Hematopoietic multipotent progenitor cell treated with erythropoietin and hydrocortisone succinate and interleukin-3 and kit ligand, for 4 days (in vitro differentiated cells): Measurements from ENCODE around the gene RARG.
"Not testable (repeated sequence)": the region's sequence is repeated elsewhere in the genome, so short reads cannot be mapped to it uniquely, and the experiment has no call there.

Source experiments
- DNase-seq: peaks from one replicate; pipeline ENCODE4 v3.0.0-alpha.2; 2015

Gene RARG

DNA sequence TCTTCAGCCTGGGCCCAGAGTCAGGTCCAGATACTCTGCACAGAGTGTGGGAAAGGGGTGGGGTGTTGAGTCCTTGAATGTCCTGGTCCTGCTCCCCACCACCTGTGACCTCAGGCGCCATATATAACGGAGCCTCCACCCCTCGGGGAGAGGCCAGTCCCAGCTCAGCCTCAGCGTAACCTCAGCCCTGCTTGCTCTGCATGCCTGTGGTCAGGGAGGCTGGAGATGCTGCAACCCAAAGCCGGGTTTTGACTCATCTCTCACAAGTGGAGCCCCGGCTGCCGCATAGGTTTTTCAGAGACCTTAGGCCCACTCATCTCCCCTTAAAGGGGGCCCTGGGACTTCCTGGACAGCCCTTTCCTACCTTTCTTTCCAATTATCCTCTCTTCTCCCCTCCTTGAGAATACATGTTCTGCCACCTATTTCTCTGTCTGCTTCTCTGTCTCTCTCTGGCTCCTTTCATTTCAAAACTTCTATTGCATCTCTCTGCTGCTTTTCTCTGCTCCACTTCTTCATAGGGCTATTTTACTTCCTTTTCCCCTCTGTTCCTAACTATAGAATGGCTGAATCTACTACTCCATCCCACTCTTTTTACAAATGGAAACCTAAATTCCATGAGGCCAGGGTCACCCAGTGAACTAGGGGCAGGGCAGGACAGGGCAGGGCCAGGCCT, 26.1 kb downstream of the RARG start:
- DNase-seq = peak; percentile 54

DNA sequence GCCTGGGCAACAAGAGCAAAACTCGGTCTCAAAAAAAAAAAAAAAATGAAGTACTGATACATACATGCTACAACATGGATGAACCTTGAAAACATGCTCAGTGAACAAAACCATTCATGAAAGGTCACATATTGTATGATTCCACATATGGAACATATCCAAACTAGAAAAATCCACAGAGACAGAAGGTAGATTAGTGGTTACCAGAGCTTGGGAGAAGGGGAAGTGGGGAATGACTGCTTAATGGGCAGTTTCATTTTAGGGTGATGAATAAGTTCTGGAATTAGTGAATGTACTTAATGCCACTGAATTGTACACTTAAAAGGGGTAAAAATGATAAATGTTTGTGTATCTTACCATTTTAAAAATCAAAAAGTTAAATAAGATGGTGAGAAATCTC, 27.7 kb downstream of the RARG start:
- DNase-seq = no peak

- not testable (repeated sequence) for DNase-seq
Observed at GRCh38 chr12:53202316-53202715, 29.7 kb downstream of the RARG start.

GRCh38 chr12:53201639-53202038, 30.4 kb downstream of the RARG start:
- DNase-seq = no peak

- peak; percentile 80 for DNase-seq
Observed at GRCh38 chr12:53201177-53201541, 30.9 kb downstream of the RARG start.

DNA sequence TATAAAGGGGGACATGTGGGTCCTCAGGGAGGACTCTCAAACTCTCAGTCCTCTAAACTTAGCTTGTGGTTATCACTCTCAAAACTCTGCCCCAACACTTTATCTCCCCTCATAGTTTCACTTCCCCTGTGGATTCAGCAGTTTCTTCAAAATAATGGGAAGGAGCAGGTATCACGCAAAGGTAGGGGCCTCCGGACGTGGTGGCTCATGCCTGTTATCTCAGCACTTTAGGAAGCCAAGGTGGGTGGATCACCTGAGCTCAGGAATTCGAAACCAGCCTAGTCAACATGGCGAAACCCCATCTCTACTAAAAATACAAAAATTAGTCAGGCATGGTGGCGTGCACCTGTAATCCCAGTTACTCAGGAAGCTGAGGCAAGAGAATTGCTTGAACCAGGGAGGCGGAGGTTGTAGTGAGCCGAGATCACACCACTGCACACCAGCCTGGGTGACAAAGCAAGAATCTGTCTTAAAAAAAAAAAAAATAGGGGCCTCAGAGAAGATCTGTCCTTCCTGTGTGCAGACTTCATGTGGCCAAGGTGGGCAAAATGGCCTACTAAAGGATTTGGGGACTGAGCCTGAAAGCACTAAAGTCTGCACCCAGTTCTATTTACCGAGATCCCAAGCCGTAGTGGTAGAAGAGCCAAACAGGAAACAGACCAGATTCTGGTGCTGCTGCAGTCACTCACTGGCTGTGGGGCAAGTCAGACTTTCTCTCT, 31.4 kb downstream of the RARG start:
- DNase-seq = peak; percentile 70

GRCh38 chr12:53200107-53200457, 31.9 kb downstream of the RARG start:
- DNase-seq = no peak

DNA sequence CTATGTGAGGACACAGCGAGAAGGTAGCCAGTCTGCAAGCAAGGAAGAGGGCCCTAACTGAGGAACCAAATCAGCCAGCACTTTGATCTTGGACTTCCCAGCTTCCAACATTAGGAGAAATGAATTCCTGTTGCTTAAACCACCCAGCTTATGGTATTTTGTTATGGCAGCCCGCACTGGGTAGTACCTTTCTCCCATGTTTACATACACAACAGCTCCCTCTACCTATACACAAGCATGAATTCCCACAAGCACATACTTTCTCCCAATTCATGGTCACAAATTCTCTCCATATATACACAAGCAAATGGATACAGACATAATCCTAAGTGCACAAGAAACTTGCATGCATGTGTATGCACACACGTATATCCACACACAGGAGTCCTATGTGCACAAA, 32.3 kb downstream of the RARG start:
- DNase-seq = no peak

- DNase-seq = peak; percentile 55
Observed at GRCh38 chr12:53198486-53199110, 33.4 kb downstream of the RARG start.

DNA sequence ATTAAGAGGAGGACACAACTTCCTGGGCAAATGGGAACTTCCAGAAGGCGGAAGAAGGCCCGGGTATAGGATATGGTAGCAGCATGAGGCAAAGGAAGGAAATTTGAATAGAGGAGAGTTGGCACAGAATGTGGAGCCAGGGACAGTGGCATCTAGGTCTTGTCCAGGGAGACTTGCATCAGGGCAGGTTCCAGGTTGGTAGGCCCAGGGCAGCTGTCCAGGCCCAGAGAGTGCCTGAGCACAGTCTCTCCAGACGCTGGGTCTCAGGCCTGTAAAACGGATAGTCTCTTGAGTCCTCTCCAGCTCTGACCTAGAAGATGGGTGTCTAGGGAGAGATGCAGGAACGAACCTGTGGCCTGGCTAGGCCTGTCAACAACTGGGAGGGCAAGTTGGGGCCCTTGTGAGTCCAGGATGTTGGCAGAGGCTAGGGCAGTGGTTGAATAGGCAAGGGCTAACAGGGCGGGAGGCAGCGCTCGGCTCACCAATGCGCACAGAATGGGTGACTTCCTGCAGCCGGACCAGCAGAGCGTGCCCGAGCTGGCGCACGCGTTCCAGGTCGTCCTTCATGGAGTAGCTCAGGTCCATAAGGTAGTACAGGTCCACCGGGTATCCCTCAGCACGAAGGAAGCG, 34.9 kb downstream of the RARG start:
- no peak for DNase-seq

- no peak for DNase-seq
Observed at GRCh38 chr12:53196486-53196885, 35.5 kb downstream of the RARG start.

- DNase-seq = no peak
Observed at GRCh38 chr12:53195516-53196420, 36.2 kb downstream of the RARG start.

- DNase-seq = no peak
Observed at GRCh38 chr12:53194973-53195372, 37.0 kb downstream of the RARG start.

- no peak for DNase-seq
Observed at GRCh38 chr12:53193985-53194716, 37.9 kb downstream of the RARG start.

GRCh38 chr12:53193040-53193439, 39.0 kb downstream of the RARG start:
- DNase-seq = no peak

DNA sequence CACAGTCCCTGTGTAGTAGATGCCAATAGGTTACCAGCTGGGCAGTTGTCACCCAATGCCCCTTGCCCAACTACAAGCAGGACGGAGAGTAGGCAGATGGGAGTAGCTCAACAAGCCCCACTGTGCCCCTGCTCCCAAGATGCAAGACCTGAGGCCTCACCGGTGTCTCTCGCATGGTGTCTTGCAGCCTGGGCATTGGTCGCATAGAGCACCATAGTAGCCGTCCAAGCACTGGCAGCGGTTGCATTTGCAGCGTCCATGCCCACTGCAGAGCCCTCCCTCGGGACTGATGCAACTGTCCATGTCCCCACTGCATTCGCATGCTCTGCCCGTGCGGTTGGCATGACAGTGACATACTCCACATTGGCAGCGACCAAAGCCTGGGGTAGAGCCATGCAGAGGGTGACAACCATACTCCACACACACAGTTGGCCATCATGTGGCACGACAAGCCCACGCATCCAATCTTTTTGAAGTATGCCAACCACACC, 39.4 kb downstream of the RARG start:
- no peak for DNase-seq

DNA sequence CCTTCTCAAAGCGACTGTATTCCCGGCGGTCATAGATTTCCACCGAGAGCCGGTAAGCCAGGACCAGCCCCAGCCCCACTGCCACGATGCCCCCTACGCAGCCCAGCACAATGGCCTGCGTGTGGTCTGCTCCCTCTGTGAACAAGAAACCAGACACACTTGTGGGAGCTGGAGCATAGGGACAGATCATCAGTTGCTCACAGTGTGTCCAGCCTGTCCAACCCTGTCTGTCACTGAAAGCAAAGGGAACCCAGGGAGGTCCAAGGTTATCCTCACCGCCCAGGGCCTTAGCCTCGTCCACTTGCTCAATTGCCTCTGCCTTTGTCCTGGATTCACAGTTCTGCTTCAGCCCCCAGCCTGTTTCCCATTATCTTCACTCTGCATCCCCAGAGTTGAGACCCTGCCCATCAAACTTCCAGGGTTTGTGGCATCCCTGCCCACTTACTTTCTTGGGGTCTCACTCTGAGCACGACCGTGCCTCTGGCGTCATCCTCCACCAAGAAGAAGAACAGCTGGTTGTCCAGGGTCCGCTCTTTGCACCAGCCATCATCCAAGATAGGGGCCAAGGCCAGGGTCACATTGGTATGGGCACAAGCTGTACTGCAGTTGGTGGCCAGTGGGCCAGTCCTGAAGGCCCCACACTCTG, 40.0 kb downstream of the RARG start:
- no peak for DNase-seq

GRCh38 chr12:53191096-53191884, 40.7 kb downstream of the RARG start:
- DNase-seq = no peak

GRCh38 chr12:53190108-53190729, 41.8 kb downstream of the RARG start:
- DNase-seq = peak; percentile 62
